ENCODE measurements around the gene B4GALNT1. TPM values are rescaled to one million over a fixed set of nuclear protein-coding genes. Genes with fewer than 3 reads are reported as not detected.

The B4GALNT1 gene
- polyA plus RNA-seq, 3 donors: not detected

GRCh38 chr12:57576613-57577160 lies 56.3 kb downstream of the B4GALNT1 start:
- no peaks in the 10 kb centered on the region for H3K36me3 Mint-ChIP-seq
- TF ChIP-seq CTCF (IDR thresholded peaks at IDR 0.05): no peak
- Histone ChIP-seq H3K4me3 (replicated peaks in 1 of 3; ENCODE audit: low read depth in 2 of 3, low read length in 3 of 3) (no peak overlapping the region), H3K27me3 (ENCODE audit: control insufficient read depth in 2 of 2, insufficient read depth in 2 of 2, low read length in 2 of 2) (peaks cover 0 to under 1% of the 10 kb centered on the region in 2 donors), H3K36me3 (replicated peaks in 1 of 2; ENCODE audit: control insufficient read depth in 1 of 2, insufficient read depth in 2 of 2, low read length in 2 of 2) (no peaks in the 10 kb centered on the region), H2AFZ (ENCODE audit: insufficient read depth, low read depth, low read length, poor library complexity, severe bottlenecking) (no peak overlapping the region), H3K79me2 (ENCODE audit: insufficient read depth, low read length) (no peaks in the 10 kb centered on the region), H3K27ac (ENCODE audit: low read depth in 1 of 2, low read length in 2 of 2) (no peak overlapping the region), H3K9ac (ENCODE audit: insufficient read depth, low read length, poor library complexity, severe bottlenecking) (no peak overlapping the region), H3K4me1 (ENCODE audit: control insufficient read depth in 1 of 2, insufficient read depth in 2 of 2, low read length in 2 of 2) (no peaks in the 10 kb centered on the region), H4K20me1 (ENCODE audit: insufficient read depth, low read length) (no peaks in the 10 kb centered on the region), H3K9me3 (replicated peaks in 1 of 2; ENCODE audit: control insufficient read depth in 1 of 2, insufficient read depth in 1 of 2, low read length in 2 of 2) (no peaks in the 10 kb centered on the region), H3K4me2 (replicated peaks; ENCODE audit: extremely low read depth, low read length, poor library complexity, severe bottlenecking) (no peak overlapping the region)
- WGBS (ENCODE audit: insufficient coverage): 95% methylated on average over 8 of the region's 9 CpGs
- H3K4me1 Mint-ChIP-seq: no peaks in the 10 kb centered on the region
- intact Hi-C loops (cut with micrococcal nuclease): no loop called here
- no peak for DNase-seq
- no peak overlapping the region for H3K27ac Mint-ChIP-seq
- peaks cover 7 to 19% (median 17%) of the 10 kb centered on the region in 3 donors for H3K27me3 Mint-ChIP-seq (ENCODE audit: low read depth in 3 of 3)
- H3K9me3 Mint-ChIP-seq: no peaks in the 10 kb centered on the region
- H3K4me3 Mint-ChIP-seq: no peak overlapping the region

Other genes starting within 250 kb of the B4GALNT1 start
- 10 to 100 TPM in 1 of 3 donors, 1 to 10 TPM in 2; 4.2 to 69.4 (median 7.3) TPM for gene R3HDM2, start 202.2 kb downstream of the B4GALNT1 start, polyA plus RNA-seq
- gene INHBC, start 198.4 kb downstream of the B4GALNT1 start, polyA plus RNA-seq: not detected
- gene INHBE, start 177.9 kb downstream of the B4GALNT1 start, polyA plus RNA-seq: not detected
- under 1 TPM in 1 of 3 donors, not detected in 2; 0.05 TPM for gene GLI1, start 173.4 kb downstream of the B4GALNT1 start, polyA plus RNA-seq
- 100 to 1,000 TPM; 211 to 581 (median 213) TPM for gene ARHGAP9, start 153.3 kb downstream of the B4GALNT1 start, polyA plus RNA-seq
- gene MARS1, start 145.1 kb downstream of the B4GALNT1 start, polyA plus RNA-seq: 100 to 1,000 TPM in 1 of 3 donors, 10 to 100 TPM in 2; 63.5 to 164 (median 79.8) TPM
- 100 to 1,000 TPM in 1 of 3 donors, 1 to 10 TPM in 2; 9.3 to 163 (median 9.4) TPM for gene DDIT3, start 112.7 kb downstream of the B4GALNT1 start, polyA plus RNA-seq
- gene MBD6, start 110.4 kb downstream of the B4GALNT1 start, polyA plus RNA-seq: 10 to 100 TPM in 1 of 3 donors, 1 to 10 TPM in 2; 2.4 to 47.7 (median 2.6) TPM
- gene DCTN2, start 86.0 kb downstream of the B4GALNT1 start, polyA plus RNA-seq: 10 to 100 TPM; 72.8 to 94.5 (median 82.2) TPM
- gene KIF5A, start 83.2 kb downstream of the B4GALNT1 start, polyA plus RNA-seq: under 1 TPM in 1 of 3 donors, not detected in 2; 0.01 TPM
- gene PIP4K2C, start 42.0 kb downstream of the B4GALNT1 start, polyA plus RNA-seq: 10 to 100 TPM; 12.3 to 18.6 (median 16.9) TPM
- gene DTX3, start 28.4 kb downstream of the B4GALNT1 start, polyA plus RNA-seq: 1 to 10 TPM in 1 of 3 donors, under 1 TPM in 1, not detected in 1; 0.08 to 1.3 TPM
- gene ARHGEF25, start 21.8 kb downstream of the B4GALNT1 start, polyA plus RNA-seq: not detected
- gene OS9, start 60.9 kb upstream of the B4GALNT1 start, polyA plus RNA-seq: 100 to 1,000 TPM in 2 of 3 donors, 10 to 100 TPM in 1; 90.9 to 484 (median 128) TPM
- gene AGAP2, start 105.5 kb upstream of the B4GALNT1 start, polyA plus RNA-seq: 1 to 10 TPM in 1 of 3 donors, under 1 TPM in 2; 0.20 to 3.4 (median 0.65) TPM
- 10 to 100 TPM; 20.6 to 48.1 (median 43.0) TPM for gene TSPAN31, start 111.8 kb upstream of the B4GALNT1 start, polyA plus RNA-seq
- 10 to 100 TPM; 26.2 to 38.4 (median 27.4) TPM for gene CDK4, start 119.1 kb upstream of the B4GALNT1 start, polyA plus RNA-seq
- gene MARCHF9, start 121.9 kb upstream of the B4GALNT1 start, polyA plus RNA-seq: 1 to 10 TPM in 1 of 3 donors, under 1 TPM in 2; 0.14 to 9.5 (median 0.23) TPM
- under 1 TPM in 1 of 3 donors, not detected in 2; 0.81 TPM for gene CYP27B1, start 133.9 kb upstream of the B4GALNT1 start, polyA plus RNA-seq
- gene METTL1, start 138.9 kb upstream of the B4GALNT1 start, polyA plus RNA-seq: 1 to 10 TPM; 3.4 to 5.0 (median 3.7) TPM
- gene EEF1AKMT3, start 139.4 kb upstream of the B4GALNT1 start, polyA plus RNA-seq: 1 to 10 TPM; 3.4 to 4.2 (median 3.4) TPM
- 10 to 100 TPM in 2 of 3 donors, 1 to 10 TPM in 1; 4.5 to 22.6 (median 21.8) TPM for gene TSFM, start 149.6 kb upstream of the B4GALNT1 start, polyA plus RNA-seq
- gene AVIL, start 185.5 kb upstream of the B4GALNT1 start, polyA plus RNA-seq: 1 to 10 TPM in 1 of 3 donors, under 1 TPM in 1, not detected in 1; 0.11 to 7.2 TPM
- gene CTDSP2, start 213.5 kb upstream of the B4GALNT1 start, polyA plus RNA-seq: 100 to 1,000 TPM in 1 of 3 donors, 10 to 100 TPM in 2; 59.1 to 148 (median 70.2) TPM